SKM-1 (cell line): ENCODE data around the gene SLC46A1.
A peak's percentile ranks its signal among the peaks of the same experiment; 100 is the strongest.

ENCODE experiments used
- DNase-seq: peaks from one replicate; lab custom pipeline; 2025; ENCODE audit not compliant: unreplicated experiment; lab: John Stamatoyannopoulos, UW

The SLC46A1 gene

DNA sequence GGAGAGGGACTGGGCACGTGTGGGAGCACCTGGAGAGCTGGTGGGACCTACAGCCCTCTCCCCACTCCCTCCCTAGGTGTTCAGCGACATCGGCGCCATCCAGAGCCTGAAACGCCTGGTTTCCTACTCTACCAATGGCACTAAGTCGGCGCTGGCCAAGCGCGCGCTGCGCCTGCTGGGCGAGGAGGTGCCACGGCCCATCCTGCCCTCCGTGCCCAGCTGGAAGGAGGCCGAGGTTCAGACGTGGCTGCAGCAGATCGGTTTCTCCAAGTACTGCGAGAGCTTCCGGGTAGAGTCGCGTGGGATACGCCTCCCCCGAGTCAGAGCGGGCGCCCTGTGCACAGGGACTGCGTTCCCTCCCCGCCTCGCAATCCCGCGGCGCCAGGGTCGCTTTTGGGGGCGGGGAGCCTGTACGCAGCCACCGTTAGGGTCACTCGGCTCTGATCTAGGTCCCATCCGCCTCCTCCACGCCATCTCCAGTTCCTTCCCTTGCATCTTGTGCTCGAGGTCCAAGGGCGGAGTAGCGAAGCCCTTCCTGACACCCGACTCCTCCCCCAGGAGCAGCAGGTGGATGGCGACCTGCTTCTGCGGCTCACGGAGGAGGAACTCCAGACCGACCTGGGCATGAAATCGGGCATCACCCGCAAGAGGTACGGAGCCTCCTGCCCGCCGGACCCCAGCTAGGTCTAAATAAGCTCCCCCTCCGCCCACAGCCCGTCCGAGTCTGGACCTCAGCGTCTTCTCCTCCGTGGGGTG lies 21.6 kb downstream of the SLC46A1 start:
- no peak for DNase-seq

DNA sequence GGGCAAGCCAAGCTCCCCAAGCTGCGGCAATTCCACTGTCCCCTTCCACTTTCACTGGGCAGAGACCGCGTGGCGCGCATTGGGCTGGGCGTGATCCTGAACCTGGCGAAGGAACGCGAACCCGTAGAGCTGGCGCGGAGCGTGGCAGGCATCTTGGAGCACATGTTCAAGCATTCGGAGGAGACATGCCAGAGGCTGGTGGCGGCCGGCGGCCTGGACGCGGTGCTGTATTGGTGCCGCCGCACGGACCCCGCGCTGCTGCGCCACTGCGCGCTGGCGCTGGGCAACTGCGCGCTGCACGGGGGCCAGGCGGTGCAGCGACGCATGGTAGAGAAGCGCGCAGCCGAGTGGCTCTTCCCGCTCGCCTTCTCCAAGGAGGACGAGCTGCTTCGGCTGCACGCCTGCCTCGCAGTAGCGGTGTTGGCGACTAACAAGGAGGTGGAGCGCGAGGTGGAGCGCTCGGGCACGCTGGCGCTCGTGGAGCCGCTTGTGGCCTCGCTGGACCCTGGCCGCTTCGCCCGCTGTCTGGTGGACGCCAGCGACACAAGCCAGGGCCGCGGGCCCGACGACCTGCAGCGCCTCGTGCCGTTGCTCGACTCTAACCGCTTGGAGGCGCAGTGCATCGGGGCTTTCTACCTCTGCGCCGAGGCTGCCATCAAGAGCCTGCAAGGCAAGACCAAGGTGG lies 24.7 kb downstream of the SLC46A1 start:
- no peak for DNase-seq

DNA sequence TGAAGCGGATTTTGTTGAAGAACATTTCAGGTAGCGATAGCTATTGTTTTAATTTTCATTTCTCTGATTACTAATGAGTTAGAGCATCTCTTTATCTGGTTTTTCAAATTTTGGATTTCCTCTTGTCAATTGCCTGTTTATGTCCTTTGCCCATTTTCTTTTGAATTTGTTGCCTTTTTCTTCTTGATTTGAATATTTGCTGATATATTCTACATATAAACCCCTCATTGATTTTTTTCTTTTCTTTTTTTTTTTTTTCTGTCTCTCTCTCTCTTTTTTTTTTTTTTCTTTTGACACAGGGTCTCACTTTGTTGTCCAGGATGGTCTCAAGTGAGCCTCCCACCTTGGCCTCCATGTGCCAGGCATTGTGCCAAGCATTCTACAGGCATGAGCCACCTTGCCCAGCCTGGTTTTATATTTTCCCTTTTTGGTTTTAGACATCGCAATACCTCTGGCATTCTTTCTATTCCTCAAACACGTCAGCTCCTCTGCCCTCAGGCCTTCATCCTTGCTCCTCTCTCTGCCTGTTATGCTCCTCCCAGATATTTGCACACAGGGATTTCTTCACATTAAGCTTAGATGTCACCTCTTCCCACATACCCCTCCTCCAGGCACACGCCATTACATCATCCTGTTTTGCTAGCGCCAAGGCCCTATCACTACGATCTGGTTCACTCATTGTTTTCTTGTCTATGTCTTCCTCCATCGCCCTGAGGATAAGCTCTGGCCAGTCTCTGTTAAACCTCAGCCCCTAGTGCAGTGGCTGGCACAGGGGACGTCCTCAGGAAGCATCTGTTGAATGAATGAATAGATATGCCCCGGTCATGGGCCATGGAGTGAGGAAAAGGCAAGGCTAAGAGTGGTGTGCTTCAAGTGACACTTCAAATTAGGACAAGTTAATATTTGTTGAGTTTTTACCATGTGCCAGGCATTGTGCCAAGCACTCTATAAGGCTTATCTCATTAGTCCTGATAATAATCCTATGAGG lies 25.9 kb downstream of the SLC46A1 start:
- no peak for DNase-seq

DNA sequence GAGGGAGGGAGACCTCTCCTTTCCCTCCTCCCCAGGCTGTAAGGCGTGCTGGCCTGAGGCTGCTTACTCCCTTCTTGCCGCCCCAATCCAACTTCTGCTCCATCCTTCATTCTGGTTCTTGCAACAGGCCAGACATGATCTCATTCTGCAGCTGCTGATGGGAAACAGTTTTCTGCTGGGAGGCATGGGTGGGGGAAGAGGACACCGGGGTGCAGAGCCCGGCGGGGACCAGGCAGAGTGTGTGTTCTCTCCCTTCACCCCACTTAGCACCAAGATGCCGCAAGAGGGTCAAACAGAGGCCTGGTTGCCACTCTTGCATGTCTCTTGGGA lies 33.1 kb downstream of the SLC46A1 start:
- no peak for DNase-seq

DNA sequence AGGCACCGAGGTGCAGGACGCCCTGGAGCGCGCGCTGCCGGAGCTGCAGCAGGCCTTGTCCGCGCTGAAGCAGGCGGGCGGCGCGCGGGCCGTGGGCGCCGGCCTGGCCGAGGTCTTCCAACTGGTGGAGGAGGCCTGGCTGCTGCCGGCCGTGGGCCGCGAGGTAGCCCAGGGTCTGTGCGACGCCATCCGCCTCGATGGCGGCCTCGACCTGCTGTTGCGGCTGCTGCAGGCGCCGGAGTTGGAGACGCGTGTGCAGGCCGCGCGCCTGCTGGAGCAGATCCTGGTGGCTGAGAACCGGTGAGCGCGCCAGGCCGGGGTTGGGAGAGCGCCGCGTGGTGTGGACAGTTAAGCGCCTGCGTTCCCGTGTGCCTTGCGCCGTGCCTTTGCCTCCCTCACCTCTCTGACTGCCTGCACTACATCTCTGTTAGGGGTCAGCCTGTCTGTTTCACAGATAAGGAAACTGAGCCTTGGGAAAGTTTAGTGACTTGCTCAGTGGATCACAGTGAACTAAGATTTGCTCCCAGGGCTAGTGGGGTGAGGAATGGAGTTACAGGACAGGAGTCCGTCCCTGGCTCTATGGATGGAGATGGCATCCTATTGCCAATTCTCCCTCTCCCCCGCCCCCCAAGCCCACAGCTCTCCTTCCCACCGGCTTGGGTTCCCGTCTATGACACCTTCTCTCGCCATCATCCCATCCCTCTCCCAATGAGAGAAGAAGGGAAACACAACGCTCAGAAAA lies 33.6 kb downstream of the SLC46A1 start:
- DNase-seq = no peak

DNA sequence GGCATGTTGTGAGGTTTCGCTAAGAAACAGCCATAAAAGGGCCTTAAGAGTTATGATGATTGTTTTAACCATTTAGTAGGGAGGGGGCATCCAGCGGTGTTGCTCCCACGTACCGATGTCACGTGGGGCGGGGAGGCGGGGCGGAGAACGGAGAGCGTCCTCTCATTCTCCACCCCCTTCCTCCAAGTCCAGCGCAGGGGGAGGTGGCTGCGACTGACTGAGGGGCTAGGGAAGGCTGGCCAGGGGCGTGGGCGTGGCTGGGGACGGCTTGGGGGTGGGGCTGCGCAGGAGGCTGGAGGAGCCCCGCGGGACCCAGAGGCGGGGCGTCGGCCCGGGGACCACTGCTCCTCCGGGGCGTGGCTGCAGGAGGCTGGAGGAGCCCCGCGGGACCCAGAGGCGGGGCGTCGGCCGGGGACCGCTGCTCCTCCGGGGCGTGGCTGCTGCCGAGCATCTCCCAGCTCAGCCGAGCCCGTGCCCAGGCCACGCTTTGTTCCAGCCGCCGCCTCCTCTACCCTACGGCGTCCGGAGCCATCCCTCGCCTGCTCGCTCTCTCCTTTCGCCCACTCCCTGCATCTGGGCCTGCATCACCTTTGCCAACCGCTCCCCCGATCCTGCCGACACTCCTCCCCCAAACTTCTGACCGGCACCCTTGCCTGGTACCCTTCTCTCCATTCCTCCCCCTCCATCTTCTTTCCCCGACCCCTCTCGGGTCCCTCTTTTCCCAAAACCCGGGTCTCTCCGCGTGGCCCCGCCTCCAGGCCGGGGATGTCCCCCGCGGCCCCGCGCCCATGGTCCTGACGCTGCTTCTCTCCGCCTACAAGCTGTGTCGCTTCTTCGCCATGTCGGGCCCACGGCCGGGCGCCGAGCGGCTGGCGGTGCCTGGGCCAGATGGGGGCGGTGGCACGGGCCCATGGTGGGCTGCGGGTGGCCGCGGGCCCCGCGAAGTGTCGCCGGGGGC lies 34.5 kb downstream of the SLC46A1 start, which contains the start of gene SARM1:
Gene SARM1 (plus strand): TSS at position 450 of the 958 bp plus-strand sequence. CDS start 339 bp downstream, at position 789.
- no peak for DNase-seq

DNA sequence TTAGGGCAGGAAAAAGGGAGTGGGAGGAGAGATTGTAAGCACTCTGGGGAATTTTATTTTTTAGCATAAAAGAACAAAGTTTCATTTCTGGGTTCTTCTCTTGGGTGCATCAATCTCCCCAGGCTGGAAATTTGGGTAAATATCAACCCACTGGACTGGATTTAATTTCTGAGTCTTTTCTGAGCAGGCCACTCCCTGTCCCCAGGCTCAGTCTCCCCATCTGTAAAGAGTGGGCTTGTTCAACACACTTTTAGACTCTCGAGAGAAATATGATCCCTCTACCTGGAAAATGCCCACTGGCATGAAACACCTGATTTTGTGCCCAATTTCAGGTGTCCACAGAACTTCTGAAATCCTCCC lies 35.3 kb downstream of the SLC46A1 start:
- no peak for DNase-seq

DNA sequence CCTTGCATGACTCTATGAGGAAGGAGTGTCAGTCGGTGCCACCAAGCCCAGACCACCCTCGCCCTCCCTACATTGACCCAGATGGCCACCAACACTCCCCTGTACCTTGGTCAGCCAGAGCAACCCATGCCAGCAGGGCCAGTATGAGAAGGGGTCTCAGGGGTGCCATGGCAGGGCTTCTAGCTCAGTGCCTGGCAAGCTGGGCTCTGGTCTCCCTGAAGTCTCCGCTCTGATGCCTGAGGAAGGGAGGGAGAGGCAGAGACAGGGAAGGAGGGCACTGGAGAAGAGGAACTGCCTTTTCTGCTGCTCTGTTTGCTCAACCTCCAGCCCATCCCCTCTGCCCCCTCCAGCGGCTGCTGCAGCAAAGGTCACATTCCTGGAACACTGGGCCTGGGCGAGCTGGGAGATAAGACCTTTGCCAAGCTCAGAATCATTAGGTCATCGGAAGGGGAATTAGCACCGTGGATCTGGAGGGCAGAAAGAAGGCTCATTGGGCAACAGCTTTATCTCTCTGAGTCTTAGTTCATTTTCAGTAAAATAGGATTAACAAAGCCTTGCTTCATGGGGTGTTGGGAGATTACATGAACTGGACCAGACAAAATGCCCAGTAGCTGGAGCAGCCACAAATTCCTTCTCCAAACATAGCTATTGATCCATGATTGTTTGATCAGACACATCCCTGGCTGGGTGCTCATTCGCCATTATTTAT lies 35.8 kb downstream of the SLC46A1 start, which contains the start of gene VTN:
Gene VTN (minus strand): TSS at position 273 of the 709 bp plus-strand sequence. CDS start 104 bp downstream, at position 169.
- DNase-seq = peak; percentile 15

DNA sequence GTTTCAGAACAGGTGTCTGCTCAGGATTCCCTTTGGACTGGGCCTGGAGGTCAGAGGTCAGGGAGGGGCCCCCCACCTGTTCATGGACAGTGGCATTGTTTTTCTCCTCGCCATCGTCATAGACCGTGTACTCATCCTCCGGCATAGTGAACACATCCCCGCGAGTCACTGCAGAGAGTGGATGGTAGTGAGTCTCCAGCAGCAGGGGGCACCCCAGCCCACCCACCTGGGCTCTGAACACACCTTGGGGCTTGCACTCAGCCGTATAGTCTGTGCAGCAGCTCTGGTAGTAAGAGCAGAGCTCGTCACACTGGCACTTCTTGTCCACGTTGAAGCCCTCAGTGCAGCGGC lies 36.4 kb downstream of the SLC46A1 start:
- no peak for DNase-seq

DNA sequence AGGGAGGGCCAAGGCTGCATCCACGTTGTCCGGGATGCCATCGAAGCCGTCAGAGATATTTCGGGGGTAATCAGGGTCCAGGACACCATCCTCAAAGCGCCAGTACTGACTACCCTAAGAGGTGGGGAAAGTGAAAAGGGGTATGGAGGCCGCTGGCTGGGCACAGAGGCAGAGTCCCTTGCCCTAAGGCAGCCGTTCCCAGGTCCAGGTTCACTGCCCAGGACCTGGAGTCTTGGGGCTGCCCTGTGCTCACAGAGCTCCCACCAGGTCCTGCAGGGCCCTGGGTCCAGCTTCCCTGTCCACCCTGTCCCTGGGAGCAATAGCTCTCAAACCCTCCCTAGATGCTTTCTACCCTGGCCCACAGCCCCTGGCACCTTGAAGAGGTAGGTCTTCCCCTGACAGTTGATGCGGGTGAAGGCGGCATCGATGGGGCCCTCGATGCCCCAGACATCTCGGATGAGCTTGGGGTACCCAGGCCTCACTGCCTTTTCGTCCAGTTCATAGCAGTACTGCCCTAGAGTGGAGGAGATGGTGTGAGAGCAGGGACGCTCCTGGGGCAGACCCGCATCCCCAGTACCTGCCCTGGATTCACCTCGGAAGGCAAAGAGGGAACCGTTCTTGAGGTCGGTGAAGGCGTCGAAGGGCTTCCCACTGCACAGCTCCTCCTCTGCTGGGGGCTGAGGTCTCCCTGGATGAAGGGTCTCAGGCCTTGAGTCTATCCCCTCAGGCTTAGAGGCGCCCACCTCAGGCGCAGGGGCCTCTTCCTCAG lies 36.9 kb downstream of the SLC46A1 start:
- DNase-seq = no peak

DNA sequence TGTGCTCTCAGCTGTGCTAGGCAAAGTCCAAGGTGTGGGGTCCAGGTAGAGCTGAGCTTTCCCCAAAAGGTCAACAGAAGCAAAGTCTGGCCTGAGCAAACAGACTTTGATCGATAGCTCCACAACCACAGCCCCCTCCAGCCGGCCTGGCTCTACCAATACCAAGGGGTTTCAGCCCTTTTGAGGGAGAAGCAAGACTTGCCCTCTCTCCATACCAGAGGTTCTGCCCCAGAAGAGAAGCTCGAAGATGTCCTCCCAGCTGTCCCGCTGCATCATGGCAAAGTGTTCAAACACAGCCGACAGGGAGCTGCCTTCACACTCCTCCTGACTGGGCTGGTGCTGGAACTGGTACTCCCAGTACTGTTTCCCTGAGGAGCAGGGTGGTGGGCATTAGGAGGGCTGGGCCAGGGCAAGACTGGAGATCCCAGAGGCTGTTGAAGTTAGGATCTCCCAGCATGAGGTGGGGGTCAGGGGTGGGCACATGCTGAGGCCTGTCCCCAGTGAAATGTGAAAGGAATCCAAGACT lies 37.6 kb downstream of the SLC46A1 start:
- DNase-seq = no peak

DNA sequence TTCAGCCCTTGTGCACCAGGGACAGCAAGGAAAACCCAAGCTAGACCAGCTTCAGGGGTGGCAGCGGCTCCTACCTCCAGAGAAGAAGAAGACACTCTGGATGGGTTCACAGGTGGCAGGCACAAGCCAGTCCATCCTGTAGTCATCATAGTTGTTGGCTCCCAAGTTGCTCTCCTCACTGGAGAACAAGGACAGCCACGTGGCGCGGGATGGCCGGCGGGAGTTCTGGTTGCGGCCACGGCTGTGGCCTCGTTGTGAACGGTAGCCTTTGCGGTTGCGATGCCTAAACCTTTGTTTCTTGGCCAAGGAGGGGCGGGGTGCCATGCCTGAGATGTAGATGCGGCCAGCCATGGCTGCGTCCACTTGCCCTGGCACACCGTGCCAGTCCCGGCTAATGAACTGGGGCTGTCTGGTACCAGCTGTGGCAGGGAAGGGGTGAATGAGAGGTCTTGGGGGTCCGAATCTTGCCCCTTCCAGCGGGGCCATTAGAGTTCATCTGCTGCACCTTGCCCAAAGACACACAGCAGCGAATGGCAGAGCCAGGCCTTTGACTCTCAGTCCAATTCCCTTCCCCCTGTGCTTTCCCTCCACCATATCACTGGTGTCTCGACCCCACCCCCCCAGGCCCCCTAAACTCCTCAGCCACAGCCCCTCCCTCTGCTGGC lies 38.2 kb downstream of the SLC46A1 start:
- no peak for DNase-seq

DNA sequence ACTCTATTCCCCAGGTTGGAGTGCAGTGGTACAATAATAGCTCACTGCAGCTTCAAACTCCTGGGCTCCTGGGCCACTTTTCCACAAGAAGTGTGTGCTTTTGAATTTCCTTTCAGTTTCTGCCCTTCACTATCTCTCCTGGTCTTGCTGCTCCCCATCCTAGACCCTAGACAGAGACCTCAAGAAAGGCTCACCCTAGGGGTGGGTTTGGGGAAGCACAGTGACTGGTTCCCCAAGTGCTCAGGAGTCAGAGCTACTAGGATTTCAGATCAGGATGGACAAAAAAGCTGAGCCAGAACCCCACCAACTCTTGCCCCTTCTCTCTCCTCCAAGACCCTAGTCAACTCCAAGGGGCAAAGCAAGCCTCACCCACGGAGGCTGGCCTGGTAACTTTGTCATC lies 39.4 kb downstream of the SLC46A1 start:
- no peak for DNase-seq

DNA sequence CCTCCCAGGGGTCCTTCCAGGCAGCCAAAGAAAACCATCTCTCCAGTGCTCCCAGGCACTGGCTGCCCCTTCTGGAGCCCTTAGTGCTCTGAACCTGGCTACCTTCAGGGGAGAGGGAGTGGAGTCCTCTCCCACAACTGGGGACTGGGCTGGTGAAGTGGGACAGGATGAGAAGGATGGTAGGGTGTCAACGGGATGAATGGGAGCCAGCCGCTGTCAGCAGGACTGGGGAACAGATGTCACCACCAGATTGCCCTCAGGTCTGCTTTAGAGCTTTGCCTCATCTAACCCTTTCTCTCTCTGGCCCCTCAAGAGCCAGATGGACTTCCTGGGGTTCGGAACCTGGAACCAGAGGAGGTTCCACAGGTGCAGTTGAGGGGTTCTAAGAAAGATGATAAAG lies 40.5 kb downstream of the SLC46A1 start:
- no peak for DNase-seq

DNA sequence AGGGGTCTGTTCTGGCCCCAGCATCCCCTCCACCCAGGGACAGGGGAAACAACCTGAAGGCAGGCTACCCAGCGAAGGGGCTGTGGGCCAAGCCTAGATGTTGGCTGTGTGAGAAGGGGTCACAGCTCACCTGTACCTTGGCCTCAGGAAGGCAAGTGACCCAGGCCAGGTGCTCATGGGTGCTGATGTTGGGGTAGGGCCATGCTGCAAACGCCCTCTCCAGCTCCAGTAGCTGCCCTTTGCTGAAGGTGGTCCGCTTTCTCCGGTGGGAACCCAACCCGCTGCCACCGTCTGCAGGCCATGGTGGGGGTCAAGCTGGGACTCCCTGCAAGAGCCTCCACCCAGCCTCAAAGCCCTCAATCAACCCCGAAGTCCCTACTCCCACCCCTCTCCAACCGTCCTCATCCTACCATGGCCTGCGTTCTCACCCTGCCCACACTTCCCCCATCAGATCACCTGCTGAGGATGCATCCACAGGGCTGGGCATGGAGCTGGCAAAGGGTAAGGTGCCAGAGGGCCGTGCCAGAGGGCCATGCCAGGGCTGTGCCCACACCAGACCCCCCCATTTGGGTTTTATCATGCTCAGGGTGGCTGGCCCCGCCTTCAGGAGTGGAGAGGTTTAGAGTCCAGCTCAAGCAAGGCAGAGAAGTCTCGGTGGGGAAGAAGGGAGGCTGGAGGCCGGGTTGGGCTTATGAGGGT lies 41.2 kb downstream of the SLC46A1 start, which contains the start of gene SEBOX:
Gene SEBOX (minus strand): TSS at position 535 of the 699 bp plus-strand sequence. CDS start 48 bp downstream, at position 487.
- no peak for DNase-seq

DNA sequence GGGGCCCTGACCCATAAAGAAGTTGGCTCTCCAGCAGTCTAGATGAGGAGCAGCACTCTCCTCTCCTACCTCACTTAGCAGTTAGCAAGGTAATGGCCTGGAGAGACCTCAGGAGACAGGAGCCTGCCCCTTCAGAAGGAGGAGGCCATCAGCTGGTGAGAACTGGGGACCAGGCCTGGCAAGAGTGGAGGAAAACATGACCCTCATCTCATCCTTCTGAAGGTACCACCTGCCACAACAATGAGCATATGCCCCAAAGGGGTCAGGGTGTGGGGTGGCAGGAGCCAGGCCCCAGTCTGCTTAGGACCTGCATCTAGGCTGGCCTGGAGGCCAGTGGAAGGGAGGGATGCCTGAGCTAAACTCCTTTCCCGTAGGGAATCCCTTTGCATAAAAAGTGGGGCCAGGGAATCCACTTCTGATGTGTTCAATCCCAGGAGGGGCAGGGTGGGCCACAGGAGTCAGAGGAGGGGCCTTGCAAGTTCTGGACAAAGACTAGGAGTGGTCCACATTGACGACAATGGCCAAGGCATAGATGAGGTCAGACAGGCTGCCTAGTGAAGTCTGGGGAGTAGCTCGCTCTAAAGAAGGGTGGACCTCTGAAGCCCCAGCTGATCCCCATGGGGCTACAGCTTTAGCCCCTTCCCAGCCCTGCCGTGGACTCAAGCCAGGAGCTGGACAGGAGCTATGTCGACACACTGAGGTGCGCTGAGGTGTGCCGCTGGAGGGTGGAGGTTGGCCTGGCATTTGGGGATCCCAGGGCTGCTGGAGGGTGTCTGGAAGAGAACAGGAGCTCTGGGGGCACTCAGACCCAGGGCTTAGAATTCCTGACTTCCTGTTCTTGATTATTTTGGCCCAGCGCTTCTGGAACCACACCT lies 42.0 kb downstream of the SLC46A1 start:
- no peak for DNase-seq
